WTC11 (cell line): Measurements from ENCODE around the gene TCF12.

Experiments used
- CREB1 ChIP-seq: sonication (generic); formaldehyde crosslinking; IDR thresholded peaks from 2 replicates; pipeline ENCODE4 v1.8.0; 2023; ENCODE audit warnings: mild to moderate bottlenecking, missing genetic modification reagents
- E2F5 ChIP-seq: sonication (generic); formaldehyde crosslinking; IDR thresholded peaks from 2 replicates; pipeline ENCODE4 v1.8.1; 2022; ENCODE audit warnings: mild to moderate bottlenecking, moderate library complexity, missing genetic modification reagents
- GRHL2 ChIP-seq: fragments of 250-450 bp; sonication (Bioruptor Pico); IDR thresholded peaks from 2 replicates; pipeline ENCODE4 v1.8.0; 2022; ENCODE audit warnings: mild to moderate bottlenecking, moderate library complexity; ENCODE audit not compliant: insufficient replicate concordance, severe bottlenecking
- NR1H2 ChIP-seq: sonication (generic); formaldehyde crosslinking; IDR thresholded peaks from 2 replicates; pipeline ENCODE4 v1.9.0; 2021; ENCODE audit warnings: mild to moderate bottlenecking, moderate library complexity, missing genetic modification reagents
- ZNF121 ChIP-seq: sonication (generic); formaldehyde crosslinking; IDR thresholded peaks from 2 replicates; pipeline ENCODE4 v1.8.0; 2023; ENCODE audit warnings: missing genetic modification reagents
- ZNF263 ChIP-seq: sonication (generic); formaldehyde crosslinking; IDR thresholded peaks from 2 replicates; pipeline ENCODE4 v1.8.1; 2022; ENCODE audit warnings: low read depth, mild to moderate bottlenecking, moderate library complexity, missing genetic modification reagents
- TF ChIP-seq, protein P1 (sequence below): sonication (generic); formaldehyde crosslinking; IDR thresholded peaks from 2 replicates; pipeline ENCODE4 v1.8.1; 2022; ENCODE audit warnings: low read depth, missing genetic modification reagents, borderline replicate concordance
- TF ChIP-seq, protein P2 (sequence below): fragments of 200-600 bp; IDR thresholded peaks from 2 replicates; pipeline ENCODE4 v1.8.0; 2022; ENCODE audit warnings: antibody characterized with exemption
- TF ChIP-seq, protein P3 (sequence below): sonication (generic); formaldehyde crosslinking; IDR thresholded peaks from 2 replicates; pipeline ENCODE4 v1.8.1; 2023; ENCODE audit warnings: mild to moderate bottlenecking, missing genetic modification reagents, borderline replicate concordance

DNA sequence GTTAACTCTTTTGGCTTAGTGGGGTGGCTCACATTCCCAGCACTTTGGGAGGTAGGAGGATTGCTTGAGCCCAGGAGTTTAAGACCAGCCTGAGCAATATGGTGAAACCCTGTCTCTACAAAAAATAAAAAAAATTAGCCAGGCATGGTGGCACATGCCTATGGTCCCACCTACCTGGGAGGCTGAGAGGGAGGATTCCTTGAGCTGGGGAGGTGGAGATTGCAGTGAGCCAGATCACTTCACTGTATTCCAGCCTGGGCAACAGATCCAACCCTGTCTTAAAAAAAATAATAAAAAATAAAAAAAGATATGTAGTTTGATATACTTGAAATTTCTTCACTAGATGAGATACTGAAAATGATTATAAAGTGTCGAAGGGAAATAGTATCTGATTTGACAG, 178.8 kb downstream of the TCF12 start:
- TF ChIP-seq, protein P1, sequence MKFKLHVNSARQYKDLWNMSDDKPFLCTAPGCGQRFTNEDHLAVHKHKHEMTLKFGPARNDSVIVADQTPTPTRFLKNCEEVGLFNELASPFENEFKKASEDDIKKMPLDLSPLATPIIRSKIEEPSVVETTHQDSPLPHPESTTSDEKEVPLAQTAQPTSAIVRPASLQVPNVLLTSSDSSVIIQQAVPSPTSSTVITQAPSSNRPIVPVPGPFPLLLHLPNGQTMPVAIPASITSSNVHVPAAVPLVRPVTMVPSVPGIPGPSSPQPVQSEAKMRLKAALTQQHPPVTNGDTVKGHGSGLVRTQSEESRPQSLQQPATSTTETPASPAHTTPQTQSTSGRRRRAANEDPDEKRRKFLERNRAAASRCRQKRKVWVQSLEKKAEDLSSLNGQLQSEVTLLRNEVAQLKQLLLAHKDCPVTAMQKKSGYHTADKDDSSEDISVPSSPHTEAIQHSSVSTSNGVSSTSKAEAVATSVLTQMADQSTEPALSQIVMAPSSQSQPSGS (CRISPR knock-in tag) = no peak
- TF ChIP-seq, protein P2, sequence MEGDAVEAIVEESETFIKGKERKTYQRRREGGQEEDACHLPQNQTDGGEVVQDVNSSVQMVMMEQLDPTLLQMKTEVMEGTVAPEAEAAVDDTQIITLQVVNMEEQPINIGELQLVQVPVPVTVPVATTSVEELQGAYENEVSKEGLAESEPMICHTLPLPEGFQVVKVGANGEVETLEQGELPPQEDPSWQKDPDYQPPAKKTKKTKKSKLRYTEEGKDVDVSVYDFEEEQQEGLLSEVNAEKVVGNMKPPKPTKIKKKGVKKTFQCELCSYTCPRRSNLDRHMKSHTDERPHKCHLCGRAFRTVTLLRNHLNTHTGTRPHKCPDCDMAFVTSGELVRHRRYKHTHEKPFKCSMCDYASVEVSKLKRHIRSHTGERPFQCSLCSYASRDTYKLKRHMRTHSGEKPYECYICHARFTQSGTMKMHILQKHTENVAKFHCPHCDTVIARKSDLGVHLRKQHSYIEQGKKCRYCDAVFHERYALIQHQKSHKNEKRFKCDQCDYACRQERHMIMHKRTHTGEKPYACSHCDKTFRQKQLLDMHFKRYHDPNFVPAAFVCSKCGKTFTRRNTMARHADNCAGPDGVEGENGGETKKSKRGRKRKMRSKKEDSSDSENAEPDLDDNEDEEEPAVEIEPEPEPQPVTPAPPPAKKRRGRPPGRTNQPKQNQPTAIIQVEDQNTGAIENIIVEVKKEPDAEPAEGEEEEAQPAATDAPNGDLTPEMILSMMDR = no peak
- TF ChIP-seq ZNF263 (CRISPR knock-in tag) (no peak), NR1H2 (no peak), GRHL2 (CRISPR knock-in tag) (no peak), E2F5 (CRISPR knock-in tag) (no peak), ZNF121 (CRISPR knock-in tag) (no peak), CREB1 (no peak)
- TF ChIP-seq, protein P3, sequence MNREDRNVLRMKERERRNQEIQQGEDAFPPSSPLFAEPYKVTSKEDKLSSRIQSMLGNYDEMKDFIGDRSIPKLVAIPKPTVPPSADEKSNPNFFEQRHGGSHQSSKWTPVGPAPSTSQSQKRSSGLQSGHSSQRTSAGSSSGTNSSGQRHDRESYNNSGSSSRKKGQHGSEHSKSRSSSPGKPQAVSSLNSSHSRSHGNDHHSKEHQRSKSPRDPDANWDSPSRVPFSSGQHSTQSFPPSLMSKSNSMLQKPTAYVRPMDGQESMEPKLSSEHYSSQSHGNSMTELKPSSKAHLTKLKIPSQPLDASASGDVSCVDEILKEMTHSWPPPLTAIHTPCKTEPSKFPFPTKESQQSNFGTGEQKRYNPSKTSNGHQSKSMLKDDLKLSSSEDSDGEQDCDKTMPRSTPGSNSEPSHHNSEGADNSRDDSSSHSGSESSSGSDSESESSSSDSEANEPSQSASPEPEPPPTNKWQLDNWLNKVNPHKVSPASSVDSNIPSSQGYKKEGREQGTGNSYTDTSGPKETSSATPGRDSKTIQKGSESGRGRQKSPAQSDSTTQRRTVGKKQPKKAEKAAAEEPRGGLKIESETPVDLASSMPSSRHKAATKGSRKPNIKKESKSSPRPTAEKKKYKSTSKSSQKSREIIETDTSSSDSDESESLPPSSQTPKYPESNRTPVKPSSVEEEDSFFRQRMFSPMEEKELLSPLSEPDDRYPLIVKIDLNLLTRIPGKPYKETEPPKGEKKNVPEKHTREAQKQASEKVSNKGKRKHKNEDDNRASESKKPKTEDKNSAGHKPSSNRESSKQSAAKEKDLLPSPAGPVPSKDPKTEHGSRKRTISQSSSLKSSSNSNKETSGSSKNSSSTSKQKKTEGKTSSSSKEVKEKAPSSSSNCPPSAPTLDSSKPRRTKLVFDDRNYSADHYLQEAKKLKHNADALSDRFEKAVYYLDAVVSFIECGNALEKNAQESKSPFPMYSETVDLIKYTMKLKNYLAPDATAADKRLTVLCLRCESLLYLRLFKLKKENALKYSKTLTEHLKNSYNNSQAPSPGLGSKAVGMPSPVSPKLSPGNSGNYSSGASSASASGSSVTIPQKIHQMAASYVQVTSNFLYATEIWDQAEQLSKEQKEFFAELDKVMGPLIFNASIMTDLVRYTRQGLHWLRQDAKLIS (CRISPR knock-in tag) = no peak
